Fibroblast of lung (primary cell): Measurements from ENCODE around the gene TIMM8B. TPM values are rescaled to one million over a fixed set of nuclear protein-coding genes. Genes with fewer than 3 reads are reported as not detected.

Experiments
- DNase-seq, 2 donors: peaks; one replicate each; pipeline versions ENCODE4 v3.0.0 to v3.0.0-alpha.2; 2010; ENCODE audit warnings: low read depth in 2 of 2
- H2AFZ ChIP-seq: 2 replicates; pipeline ENCODE4 v1.5.1; 2012; ENCODE audit warnings: low read length, control low read depth, inconsistent platforms
- H3K27ac ChIP-seq: 2 replicates; pipeline ENCODE4 v1.5.1; 2011; ENCODE audit warnings: low read length, control low read depth; ENCODE audit not compliant: insufficient read depth
- H3K27me3 ChIP-seq: 2 replicates; pipeline ENCODE4 v1.5.1; 2011; ENCODE audit warnings: mild to moderate bottlenecking, low read length; ENCODE audit not compliant: control insufficient read depth, insufficient read depth
- H3K36me3 ChIP-seq: 2 replicates; pipeline ENCODE4 v1.5.1; 2011; ENCODE audit warnings: low read length; ENCODE audit not compliant: control insufficient read depth, insufficient read depth
- H3K4me1 ChIP-seq: 2 replicates; pipeline ENCODE4 v1.5.1; 2011; ENCODE audit warnings: low read length; ENCODE audit not compliant: control insufficient read depth, insufficient read depth; ENCODE audit errors: extremely low read depth
- H3K4me2 ChIP-seq: 2 replicates; pipeline ENCODE4 v1.5.1; 2011; ENCODE audit warnings: low read length, control low read depth; ENCODE audit not compliant: insufficient read depth; ENCODE audit errors: extremely low read depth
- H3K4me3 ChIP-seq, 4 experiments: fragments of 200-600 bp in 1 of 4; sonication (generic) in 1 of 4; replicated peaks in 1 of 4; 2 replicates each; pipeline ENCODE4 v1.5.1; 2011 to 2016; ENCODE audit warnings: low read length in 4 of 4, low read depth in 3 of 4, mild to moderate bottlenecking in 3 of 4, control low read depth in 2 of 4, inconsistent platforms in 1 of 4, mixed read lengths in 1 of 4; ENCODE audit not compliant: insufficient read depth in 1 of 4; ENCODE audit errors: control extremely low read depth in 1 of 4
- H3K79me2 ChIP-seq: 2 replicates; pipeline ENCODE4 v1.5.1; 2012; ENCODE audit warnings: mild to moderate bottlenecking, low read length, inconsistent platforms; ENCODE audit not compliant: control insufficient read depth, insufficient read depth
- H3K9ac ChIP-seq: 2 replicates; pipeline ENCODE4 v1.5.1; 2011; ENCODE audit warnings: mild to moderate bottlenecking, low read length, control low read depth; ENCODE audit not compliant: insufficient read depth
- H3K9me3 ChIP-seq: 2 replicates; pipeline ENCODE4 v1.5.1; 2012; ENCODE audit warnings: low read depth, low read length; ENCODE audit not compliant: control insufficient read depth, insufficient read depth
- H4K20me1 ChIP-seq: 2 replicates; pipeline ENCODE4 v1.5.1; 2011; ENCODE audit warnings: low read length; ENCODE audit not compliant: control insufficient read depth, insufficient read depth; ENCODE audit errors: extremely low read depth
- EZH2 ChIP-seq: IDR thresholded peaks from 2 replicates; pipeline ENCODE4 v1.5.1; 2012; ENCODE audit warnings: low read length, control low read depth, mild to moderate bottlenecking; ENCODE audit errors: missing control alignments
- polyA plus RNA-seq, 2 donors: library from polyadenylated mRNA; depleted of rRNA in 1 of 2; stranded (reverse) in 1 of 2; unstranded in 1 of 2; fragments of >200 nt; gene quantifications; 2 replicates each; pipeline ENCODE4 v1.2.1, GENCODE V29; 2011 to 2012; ENCODE audit warnings: missing spikeins in 1 of 2
- total RNA-seq: library from RNA; depleted of rRNA; stranded (reverse); fragments of >200 nt; gene quantifications from 2 replicates; pipeline ENCODE4 v1.2.1, GENCODE V29; 2014
- TF ChIP-seq, protein P1 (sequence below), 2 donors: IDR thresholded peaks in 1 of 2; conservative IDR thresholded peaks in 1 of 2; 1 replicate in 1 of 2; 2 replicates in 1 of 2; pipeline ENCODE4 v1.5.1; 2011 to 2012; ENCODE audit warnings: low read length in 2 of 2, control low read depth in 1 of 2, inconsistent platforms in 1 of 2, low read depth in 1 of 2, mild to moderate bottlenecking in 1 of 2

TIMM8B gene
- total and polyA plus RNA-seq, 2 donors (not counting 1 experiment from before 2014, with no cell fraction given), result 55.3 to 61.7 TPM

DNA sequence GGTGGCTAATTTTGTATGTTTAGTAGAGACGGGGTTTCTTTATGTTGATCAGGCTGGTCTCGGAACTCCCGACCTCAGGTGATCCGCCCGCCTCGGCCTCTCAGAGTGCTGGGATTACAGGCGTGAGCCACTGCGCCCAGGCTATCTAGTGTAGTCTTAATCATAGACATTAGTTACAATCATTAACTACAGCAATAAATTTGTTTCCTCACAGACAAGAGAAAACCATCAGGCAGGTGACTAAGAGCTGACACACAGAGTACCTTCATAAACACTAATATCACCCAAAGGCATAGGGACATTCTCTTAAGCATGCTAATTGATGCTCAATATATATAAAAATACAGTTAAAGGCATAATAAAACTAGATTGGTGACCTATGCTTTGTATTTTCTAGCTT lies 19.5 kb upstream of the TIMM8B start:
- Histone ChIP-seq H3K27me3 (no peaks in the 10 kb centered on the region), H4K20me1 (no peaks in the 10 kb centered on the region), H3K9ac (no peak overlapping the region), H3K4me1 (no peaks in the 10 kb centered on the region), H3K27ac (no peak overlapping the region), H3K79me2 (no peaks in the 10 kb centered on the region), H2AFZ (no peak overlapping the region), H3K36me3 (no peaks in the 10 kb centered on the region), H3K9me3 (no peaks in the 10 kb centered on the region), H3K4me3 (no peak overlapping the region), H3K4me2 (no peak overlapping the region)
- TF ChIP-seq, protein P1, sequence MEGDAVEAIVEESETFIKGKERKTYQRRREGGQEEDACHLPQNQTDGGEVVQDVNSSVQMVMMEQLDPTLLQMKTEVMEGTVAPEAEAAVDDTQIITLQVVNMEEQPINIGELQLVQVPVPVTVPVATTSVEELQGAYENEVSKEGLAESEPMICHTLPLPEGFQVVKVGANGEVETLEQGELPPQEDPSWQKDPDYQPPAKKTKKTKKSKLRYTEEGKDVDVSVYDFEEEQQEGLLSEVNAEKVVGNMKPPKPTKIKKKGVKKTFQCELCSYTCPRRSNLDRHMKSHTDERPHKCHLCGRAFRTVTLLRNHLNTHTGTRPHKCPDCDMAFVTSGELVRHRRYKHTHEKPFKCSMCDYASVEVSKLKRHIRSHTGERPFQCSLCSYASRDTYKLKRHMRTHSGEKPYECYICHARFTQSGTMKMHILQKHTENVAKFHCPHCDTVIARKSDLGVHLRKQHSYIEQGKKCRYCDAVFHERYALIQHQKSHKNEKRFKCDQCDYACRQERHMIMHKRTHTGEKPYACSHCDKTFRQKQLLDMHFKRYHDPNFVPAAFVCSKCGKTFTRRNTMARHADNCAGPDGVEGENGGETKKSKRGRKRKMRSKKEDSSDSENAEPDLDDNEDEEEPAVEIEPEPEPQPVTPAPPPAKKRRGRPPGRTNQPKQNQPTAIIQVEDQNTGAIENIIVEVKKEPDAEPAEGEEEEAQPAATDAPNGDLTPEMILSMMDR (conservative IDR thresholded peaks at IDR 0.05 in 1 of 2, IDR thresholded peaks at IDR 0.05 in 1 of 2; ENCODE audit: low read depth in 1 of 2, low read length in 2 of 2), result no peak
- no peak for TF ChIP-seq EZH2
- no peak for DNase-seq

DNA sequence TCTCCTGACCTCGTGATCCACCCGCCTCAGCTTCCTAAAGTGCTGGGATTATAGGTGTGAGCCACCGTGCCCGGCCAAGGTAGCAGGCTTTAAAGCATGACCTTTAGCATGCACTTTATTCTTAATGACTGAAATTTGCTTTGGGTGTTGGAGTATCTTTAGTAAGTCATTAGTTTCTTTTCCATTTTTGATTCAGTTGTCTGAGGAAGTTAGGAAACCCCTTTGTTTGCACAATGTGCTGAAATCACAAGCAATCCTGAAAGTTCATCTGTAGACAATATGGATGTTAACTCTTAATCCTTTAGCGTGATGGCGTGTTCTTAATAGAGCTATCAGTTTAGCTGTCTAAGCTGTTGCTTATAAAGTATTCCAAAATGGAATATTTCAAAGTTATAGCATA lies 16.9 kb upstream of the TIMM8B start:
- Histone ChIP-seq H3K9me3 (no peaks in the 10 kb centered on the region), H3K4me1 (no peaks in the 10 kb centered on the region), H3K9ac (no peak overlapping the region), H3K27me3 (no peaks in the 10 kb centered on the region), H3K36me3 (no peaks in the 10 kb centered on the region), H3K4me2 (no peak overlapping the region), H3K79me2 (no peaks in the 10 kb centered on the region), H2AFZ (no peak overlapping the region), H4K20me1 (no peaks in the 10 kb centered on the region), H3K27ac (no peak overlapping the region), H3K4me3 (no peak overlapping the region)
- DNase-seq, result no peak
- TF ChIP-seq, protein P1 (conservative IDR thresholded peaks at IDR 0.05 in 1 of 2, IDR thresholded peaks at IDR 0.05 in 1 of 2; ENCODE audit: low read depth in 1 of 2, low read length in 2 of 2), result no peak
- no peak for TF ChIP-seq EZH2

DNA sequence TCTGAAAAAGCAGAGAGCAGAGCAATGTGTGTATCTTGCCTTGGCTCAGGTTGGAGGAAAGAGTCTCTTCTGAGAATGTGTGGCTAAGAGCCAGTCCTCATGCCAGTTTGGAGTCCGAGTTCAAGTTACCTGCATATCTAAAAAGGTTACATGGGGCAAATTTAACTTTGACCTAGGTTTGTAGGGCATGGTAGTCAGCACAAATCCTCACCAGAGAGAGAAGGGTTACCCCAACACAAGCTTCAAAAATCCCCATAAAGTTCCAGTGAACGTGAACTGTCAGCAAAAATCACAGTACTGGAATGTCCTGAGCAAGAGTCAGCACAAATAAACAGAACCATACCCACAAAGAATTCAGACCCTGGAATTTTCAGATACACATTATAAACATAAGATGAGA lies 13.9 kb upstream of the TIMM8B start:
- Histone ChIP-seq H4K20me1 (no peaks in the 10 kb centered on the region), H2AFZ (no peak overlapping the region), H3K27ac (peak overlapping the region; percentile 17), H3K4me1 (no peaks in the 10 kb centered on the region), H3K36me3 (no peaks in the 10 kb centered on the region), H3K79me2 (no peaks in the 10 kb centered on the region), H3K4me3 (no peak overlapping the region), H3K27me3 (no peaks in the 10 kb centered on the region), H3K9me3 (no peaks in the 10 kb centered on the region), H3K9ac (no peak overlapping the region), H3K4me2 (peak overlapping the region; percentile 45)
- DNase-seq, result peak; percentile 39 to 62
- TF ChIP-seq EZH2, result no peak
- TF ChIP-seq, protein P1 (conservative IDR thresholded peaks at IDR 0.05 in 1 of 2, IDR thresholded peaks at IDR 0.05 in 1 of 2; ENCODE audit: low read depth in 1 of 2, low read length in 2 of 2), result no peak
